ENCODE measurements around the gene ESYT2.

ESYT2 gene

DNA sequence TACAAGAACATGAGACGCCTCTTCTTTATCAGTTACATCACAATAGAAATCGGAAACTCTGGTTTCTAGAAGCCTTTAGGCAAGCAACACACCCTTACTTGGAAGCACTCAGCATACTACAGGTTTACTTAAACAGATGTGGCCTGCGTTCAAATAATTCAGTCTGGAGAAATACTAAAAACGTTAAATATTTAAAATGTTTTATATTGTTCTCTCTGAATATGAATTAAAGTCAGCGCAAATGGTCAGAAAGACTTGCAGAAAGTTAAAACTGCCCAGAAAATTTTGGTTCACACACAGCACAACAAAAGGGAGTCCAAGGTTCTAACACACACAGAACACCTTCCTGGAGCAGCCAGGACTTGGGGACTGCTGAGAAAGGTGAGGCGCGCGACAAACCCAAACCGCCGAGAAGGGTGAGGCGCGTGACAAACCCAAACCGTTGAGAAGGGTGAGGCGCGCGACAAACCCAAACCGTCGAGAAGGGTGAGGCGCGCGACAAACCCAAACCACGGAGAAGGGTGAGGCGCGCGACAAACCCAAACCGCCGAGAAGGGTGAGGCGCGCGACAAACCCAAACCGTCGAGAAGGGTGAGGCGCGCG is 25.8 kb downstream of the ESYT2 start:
- H3K27ac ChIP-seq = no peak overlapping the region
- TF ChIP-seq, protein P1, sequence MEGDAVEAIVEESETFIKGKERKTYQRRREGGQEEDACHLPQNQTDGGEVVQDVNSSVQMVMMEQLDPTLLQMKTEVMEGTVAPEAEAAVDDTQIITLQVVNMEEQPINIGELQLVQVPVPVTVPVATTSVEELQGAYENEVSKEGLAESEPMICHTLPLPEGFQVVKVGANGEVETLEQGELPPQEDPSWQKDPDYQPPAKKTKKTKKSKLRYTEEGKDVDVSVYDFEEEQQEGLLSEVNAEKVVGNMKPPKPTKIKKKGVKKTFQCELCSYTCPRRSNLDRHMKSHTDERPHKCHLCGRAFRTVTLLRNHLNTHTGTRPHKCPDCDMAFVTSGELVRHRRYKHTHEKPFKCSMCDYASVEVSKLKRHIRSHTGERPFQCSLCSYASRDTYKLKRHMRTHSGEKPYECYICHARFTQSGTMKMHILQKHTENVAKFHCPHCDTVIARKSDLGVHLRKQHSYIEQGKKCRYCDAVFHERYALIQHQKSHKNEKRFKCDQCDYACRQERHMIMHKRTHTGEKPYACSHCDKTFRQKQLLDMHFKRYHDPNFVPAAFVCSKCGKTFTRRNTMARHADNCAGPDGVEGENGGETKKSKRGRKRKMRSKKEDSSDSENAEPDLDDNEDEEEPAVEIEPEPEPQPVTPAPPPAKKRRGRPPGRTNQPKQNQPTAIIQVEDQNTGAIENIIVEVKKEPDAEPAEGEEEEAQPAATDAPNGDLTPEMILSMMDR (conservative IDR thresholded peaks at IDR 0.05) = no peak

DNA sequence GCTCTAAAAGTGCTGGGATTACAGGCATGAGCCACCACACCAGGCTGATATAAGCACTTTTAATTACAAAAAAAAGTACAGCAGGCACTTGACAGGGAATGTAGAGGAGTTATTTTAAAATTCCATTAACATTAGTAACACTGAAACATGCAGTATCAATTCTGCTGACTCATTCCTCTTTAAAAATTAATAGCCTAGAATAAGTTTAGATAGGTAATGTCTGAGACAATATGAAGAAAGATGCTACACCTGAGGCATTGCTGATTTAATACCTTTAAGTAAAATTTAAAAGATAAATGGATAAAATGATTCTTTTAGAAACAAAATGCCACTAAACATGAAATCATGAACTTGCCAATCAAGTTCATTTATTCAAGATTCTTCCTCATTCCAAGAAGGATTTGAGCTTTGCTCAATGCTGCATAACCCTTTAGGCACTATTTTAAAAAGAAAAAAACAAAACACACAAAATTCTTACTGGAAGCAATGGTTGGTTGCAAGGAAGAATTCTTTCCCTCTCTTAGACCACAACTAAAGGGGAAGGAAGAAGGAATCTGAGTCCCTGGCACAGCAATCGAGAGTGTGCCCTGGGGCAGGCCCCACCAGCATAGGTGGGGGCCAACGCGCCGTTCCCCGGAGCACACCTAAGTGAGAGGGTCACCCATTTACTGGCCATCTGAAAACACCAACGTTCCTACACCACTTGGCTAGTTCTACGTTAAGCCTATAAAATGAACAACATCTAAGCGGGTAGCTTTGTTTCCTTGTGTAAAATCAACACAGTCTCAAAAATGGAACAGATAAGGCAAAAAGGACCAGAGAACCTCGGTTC is 26.6 kb downstream of the ESYT2 start:
- no peak overlapping the region for H3K27ac ChIP-seq
- TF ChIP-seq, protein P1 (conservative IDR thresholded peaks at IDR 0.05) = no peak

DNA sequence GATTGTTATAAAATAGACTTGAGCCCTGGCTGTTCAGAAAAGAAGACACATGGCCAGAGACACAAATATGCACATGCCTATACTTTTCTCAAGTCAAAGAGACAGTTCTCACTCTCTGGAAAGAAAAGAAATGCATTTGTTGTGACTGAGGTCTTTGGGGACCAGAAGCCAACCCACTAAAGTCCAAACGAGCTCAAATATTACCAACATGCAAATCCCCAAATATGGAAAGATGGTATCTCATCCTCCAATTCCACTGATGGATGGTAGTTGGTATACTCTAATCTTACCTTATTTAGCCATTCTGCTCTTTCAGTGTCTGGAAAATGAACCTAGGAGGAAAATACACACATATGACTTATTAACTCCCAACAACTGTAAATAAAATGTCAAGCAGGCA is 30.6 kb downstream of the ESYT2 start:
- no peak overlapping the region for H3K27ac ChIP-seq
- TF ChIP-seq, protein P1 (conservative IDR thresholded peaks at IDR 0.05) = no peak

DNA sequence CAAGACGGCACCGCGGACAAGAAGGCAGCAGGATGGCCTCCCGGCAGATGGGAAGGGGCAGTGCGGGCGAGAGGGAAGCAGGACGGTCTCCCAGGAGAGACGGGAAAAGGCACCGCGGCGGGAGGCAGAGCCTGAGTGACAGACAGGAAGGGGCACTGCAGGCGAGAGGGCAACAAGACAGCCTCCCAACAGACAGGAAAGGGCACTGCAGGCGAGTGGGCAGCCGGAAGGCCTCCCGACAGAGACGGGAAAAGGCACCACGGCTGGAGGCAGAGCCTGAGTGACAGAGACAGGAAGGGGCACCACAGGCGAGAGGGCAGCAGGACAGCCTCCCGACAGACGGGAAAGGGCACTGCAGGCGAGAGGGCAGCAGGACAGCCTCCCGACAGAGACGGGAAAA is 32.6 kb downstream of the ESYT2 start:
- TF ChIP-seq, protein P1 (conservative IDR thresholded peaks at IDR 0.05) = no peak
- no peak overlapping the region for H3K27ac ChIP-seq

DNA sequence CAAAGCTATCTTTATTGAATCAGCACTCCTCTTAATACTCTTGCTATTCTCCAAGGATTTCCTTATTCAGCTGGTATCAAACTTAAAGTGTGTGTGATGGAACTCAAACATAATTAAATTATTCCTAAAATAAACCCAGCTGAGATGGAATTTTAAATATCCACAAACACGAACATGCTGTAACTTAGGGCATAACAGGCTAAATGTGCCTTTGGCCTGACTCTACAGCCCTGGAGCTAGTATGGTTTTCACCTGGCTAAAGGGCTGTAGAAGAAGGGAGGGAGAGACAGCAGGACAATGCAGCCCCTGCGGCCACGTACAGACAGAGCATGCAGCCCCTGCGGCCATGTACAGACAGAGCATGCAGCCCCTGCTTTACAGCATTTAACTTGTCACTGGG is 34.0 kb downstream of the ESYT2 start:
- TF ChIP-seq, protein P1 (conservative IDR thresholded peaks at IDR 0.05) = no peak
- H3K27ac ChIP-seq = no peak overlapping the region

DNA sequence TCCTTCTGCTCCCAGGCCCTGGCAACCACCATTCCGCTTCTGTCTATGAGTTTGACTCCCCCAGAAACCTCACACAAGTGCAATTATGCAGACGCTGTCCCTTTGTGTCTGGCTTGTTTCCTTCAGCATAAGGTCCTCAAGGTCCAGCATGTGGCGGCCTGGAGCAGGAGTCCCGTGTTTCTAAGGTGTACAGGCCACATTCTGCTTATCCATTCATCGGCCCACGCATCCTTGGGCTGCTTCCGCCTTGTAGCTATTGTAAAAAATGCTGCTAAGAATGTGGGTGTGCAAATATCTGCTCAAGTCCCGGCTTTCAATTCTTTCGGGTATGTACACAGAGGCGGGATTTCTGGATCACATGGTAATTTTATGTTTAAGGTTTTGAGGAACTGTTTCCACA is 38.2 kb downstream of the ESYT2 start:
- TF ChIP-seq, protein P1 (conservative IDR thresholded peaks at IDR 0.05) = no peak

DNA sequence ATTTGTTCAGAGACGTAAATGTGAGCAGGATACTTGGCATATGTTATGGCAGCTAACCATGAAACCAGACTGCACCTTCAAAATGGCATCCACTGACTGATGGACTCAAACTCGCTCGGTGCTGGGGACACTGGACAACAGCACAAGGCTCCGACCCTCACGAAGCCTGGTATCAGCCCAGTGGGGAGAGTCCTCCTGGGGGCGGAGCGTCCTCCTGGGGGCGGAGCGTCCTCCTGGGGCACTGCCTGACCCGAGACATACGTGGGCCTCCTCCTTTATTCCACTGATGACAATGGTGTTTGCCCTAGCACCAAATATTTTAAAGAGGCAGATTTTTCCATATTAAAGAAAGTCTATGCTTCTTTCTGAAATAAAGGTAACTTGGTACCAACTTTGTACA is 39.5 kb downstream of the ESYT2 start:
- no peak overlapping the region for H3K27ac ChIP-seq
- TF ChIP-seq, protein P1 (conservative IDR thresholded peaks at IDR 0.05) = no peak

More for the DNA sequence above, 38.2 kb downstream of the ESYT2 start:
- H3K27ac ChIP-seq = no peak overlapping the region

All from VCaP (cell line).